Glutamatergic neuron (in vitro differentiated cells): Measurements from ENCODE around the gene TNKS2. TPM values are rescaled to one million over a fixed set of nuclear protein-coding genes. Genes with fewer than 3 reads are reported as not detected.

ENCODE experiments used
- DNase-seq: peaks from one replicate; pipeline ENCODE4 v3.0.0; 2022
- H3K27ac Mint-ChIP-seq: one replicate; pipeline ENCODE4 v1.8.0; 2020; ENCODE audit warnings: mild to moderate bottlenecking, mixed read lengths, inconsistent platforms; ENCODE audit not compliant: unreplicated experiment
- H3K27me3 Mint-ChIP-seq: one replicate; pipeline ENCODE4 v1.8.0; 2020; ENCODE audit warnings: mild to moderate bottlenecking, moderate library complexity, mixed read lengths, inconsistent platforms; ENCODE audit not compliant: unreplicated experiment
- H3K36me3 Mint-ChIP-seq: one replicate; pipeline ENCODE4 v1.8.0; 2020; ENCODE audit warnings: mild to moderate bottlenecking, mixed read lengths, inconsistent platforms; ENCODE audit not compliant: unreplicated experiment
- H3K4me1 Mint-ChIP-seq: one replicate; pipeline ENCODE4 v1.8.0; 2020; ENCODE audit warnings: mild to moderate bottlenecking, low read depth, mixed read lengths, inconsistent platforms; ENCODE audit not compliant: unreplicated experiment
- H3K4me3 Mint-ChIP-seq: one replicate; pipeline ENCODE4 v1.8.0; 2020; ENCODE audit warnings: mild to moderate bottlenecking, mixed read lengths, inconsistent platforms; ENCODE audit not compliant: unreplicated experiment
- H3K9me3 Mint-ChIP-seq: one replicate; pipeline ENCODE4 v1.8.0; 2020; ENCODE audit warnings: mild to moderate bottlenecking, moderate library complexity, mixed read lengths, inconsistent platforms; ENCODE audit not compliant: unreplicated experiment
- total RNA-seq: library from RNA; stranded (reverse); fragmentation: NEBNext Ultra II Directional; extraction: Animal tissue kit (Norgen Biotek cat#: 25700); gene quantifications from one replicate; pipeline ENCODE4 v1.2.1, GENCODE V29; 2021; ENCODE audit not compliant: unreplicated experiment
- TF ChIP-seq, protein P1 (sequence below): fragments of 200-600 bp; sonication (generic); IDR thresholded peaks from one replicate; pipeline ENCODE4 v1.5.0; 2021; ENCODE audit not compliant: partially characterized antibody, unreplicated experiment

The TNKS2 gene
- total RNA-seq, 1 donor from 2014 or later, result 60.4 TPM

DNA sequence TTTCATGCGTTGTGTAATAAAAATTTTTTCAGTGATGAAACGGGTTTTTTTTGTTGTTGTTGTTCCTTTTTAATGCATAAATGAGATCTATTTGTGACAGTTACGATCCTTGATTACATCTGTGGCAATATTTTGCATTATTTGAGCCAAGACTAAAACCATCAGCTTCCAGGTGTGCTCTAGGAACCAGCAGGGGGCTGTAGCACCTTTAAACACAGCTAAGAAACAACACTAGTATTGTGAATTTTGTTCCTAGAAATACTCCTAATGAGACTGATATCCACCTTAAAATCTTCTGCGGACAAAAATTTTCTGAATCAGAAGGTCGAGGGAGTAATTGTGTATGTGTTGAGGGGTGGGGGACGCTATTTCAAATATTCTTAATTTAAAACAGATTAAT, 58.4 kb downstream of the TNKS2 start:
- TF ChIP-seq, protein P1, sequence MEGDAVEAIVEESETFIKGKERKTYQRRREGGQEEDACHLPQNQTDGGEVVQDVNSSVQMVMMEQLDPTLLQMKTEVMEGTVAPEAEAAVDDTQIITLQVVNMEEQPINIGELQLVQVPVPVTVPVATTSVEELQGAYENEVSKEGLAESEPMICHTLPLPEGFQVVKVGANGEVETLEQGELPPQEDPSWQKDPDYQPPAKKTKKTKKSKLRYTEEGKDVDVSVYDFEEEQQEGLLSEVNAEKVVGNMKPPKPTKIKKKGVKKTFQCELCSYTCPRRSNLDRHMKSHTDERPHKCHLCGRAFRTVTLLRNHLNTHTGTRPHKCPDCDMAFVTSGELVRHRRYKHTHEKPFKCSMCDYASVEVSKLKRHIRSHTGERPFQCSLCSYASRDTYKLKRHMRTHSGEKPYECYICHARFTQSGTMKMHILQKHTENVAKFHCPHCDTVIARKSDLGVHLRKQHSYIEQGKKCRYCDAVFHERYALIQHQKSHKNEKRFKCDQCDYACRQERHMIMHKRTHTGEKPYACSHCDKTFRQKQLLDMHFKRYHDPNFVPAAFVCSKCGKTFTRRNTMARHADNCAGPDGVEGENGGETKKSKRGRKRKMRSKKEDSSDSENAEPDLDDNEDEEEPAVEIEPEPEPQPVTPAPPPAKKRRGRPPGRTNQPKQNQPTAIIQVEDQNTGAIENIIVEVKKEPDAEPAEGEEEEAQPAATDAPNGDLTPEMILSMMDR, result no peak
- Mint-ChIP-seq H3K9me3 (no peaks in the 10 kb centered on the region), H3K27ac (no peak overlapping the region), H3K4me3 (no peak overlapping the region), H3K4me1 (no peaks in the 10 kb centered on the region), H3K36me3 (no peaks in the 10 kb centered on the region), H3K27me3 (no peaks in the 10 kb centered on the region)
- DNase-seq, result no peak

GRCh38 chr10:91860885-91861284, 62.7 kb downstream of the TNKS2 start:
- peaks cover 7% of the 10 kb centered on the region for H3K4me1 Mint-ChIP-seq
- no peak overlapping the region for H3K4me3 Mint-ChIP-seq
- no peaks in the 10 kb centered on the region for H3K36me3 Mint-ChIP-seq
- no peak for DNase-seq
- no peaks in the 10 kb centered on the region for H3K27me3 Mint-ChIP-seq
- H3K9me3 Mint-ChIP-seq, result no peaks in the 10 kb centered on the region
- no peak overlapping the region for H3K27ac Mint-ChIP-seq
- TF ChIP-seq, protein P1, result no peak

DNA sequence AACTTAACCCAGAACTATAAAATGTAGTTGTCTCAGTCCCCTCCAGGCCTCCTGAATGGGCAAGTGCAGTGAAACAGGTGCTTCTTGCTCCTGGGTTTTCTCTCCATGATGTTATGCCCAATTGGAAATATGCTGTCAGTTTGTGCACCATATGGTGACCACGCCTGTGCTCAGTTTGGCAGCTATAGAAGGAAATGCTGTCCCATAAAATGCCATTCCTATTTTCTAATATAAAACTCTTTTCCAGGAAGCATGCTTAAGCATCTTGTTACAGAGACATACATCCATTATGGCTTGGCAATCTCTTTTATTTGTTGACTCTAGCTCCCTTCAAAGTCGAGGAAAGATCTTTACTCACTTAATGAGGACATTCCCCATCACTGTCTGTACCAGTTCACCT, 65.9 kb downstream of the TNKS2 start:
- TF ChIP-seq, protein P1, result no peak
- Mint-ChIP-seq H3K36me3 (no peaks in the 10 kb centered on the region), H3K4me1 (peaks cover 7% of the 10 kb centered on the region), H3K27ac (no peak overlapping the region), H3K9me3 (no peaks in the 10 kb centered on the region), H3K4me3 (no peak overlapping the region), H3K27me3 (no peaks in the 10 kb centered on the region)
- no peak for DNase-seq

DNA sequence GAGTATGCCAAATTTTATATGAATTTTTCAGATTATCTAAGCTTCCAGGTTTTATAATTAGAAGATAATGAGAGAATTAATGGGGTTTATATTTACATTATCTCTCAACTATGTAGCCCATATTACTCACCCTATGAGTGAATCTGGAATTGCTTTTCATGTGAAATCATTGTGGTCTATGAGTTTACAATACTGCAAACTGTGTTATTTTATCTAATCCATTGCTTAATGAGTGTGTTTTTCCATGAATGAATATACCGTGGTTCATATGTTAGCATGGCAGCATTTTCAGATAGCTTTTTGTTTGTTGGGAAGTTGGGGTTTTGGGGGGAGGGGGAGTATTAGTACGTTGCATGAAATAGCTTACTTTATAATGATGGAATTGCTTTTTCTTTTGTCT, 66.5 kb downstream of the TNKS2 start:
- TF ChIP-seq, protein P1, result no peak
- Mint-ChIP-seq H3K4me3 (no peak overlapping the region), H3K27ac (no peak overlapping the region), H3K27me3 (no peaks in the 10 kb centered on the region), H3K4me1 (peaks cover 7% of the 10 kb centered on the region), H3K36me3 (no peaks in the 10 kb centered on the region), H3K9me3 (no peaks in the 10 kb centered on the region)
- DNase-seq, result no peak

DNA sequence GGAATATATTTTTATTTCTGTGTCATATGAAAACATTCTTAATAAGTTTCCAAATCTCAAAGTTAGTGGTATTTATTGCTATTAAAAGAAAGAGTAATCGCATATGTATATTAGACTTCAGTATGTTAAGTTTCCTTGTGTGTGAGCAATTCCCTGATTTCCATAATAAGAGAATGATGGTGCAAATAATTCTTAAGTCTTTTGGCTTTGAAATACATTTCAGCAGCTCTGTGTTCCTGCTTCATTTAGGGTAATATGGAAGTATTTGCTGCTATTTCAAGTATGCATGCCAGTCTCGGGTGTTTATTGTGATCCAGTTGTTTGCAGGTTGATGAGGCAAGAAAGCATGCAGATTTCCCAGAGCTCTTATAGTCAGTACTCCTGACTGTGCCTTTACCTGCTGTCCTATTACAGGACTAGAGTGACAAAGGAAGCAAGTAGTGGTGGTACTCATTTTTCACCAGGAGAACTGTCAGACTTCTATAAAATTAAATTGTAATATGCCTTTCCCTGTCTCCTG, 67.4 kb downstream of the TNKS2 start:
- no peaks in the 10 kb centered on the region for H3K27me3 Mint-ChIP-seq
- H3K27ac Mint-ChIP-seq, result no peak overlapping the region
- H3K4me3 Mint-ChIP-seq, result no peak overlapping the region
- peaks cover 7% of the 10 kb centered on the region for H3K4me1 Mint-ChIP-seq
- no peaks in the 10 kb centered on the region for H3K36me3 Mint-ChIP-seq
- TF ChIP-seq, protein P1, result no peak
- DNase-seq, result no peak
- no peaks in the 10 kb centered on the region for H3K9me3 Mint-ChIP-seq
